ENCODE data around the gene SNAPC1. TPM values are rescaled to one million over a fixed set of nuclear protein-coding genes. Genes with fewer than 3 reads are reported as not detected.

Gene SNAPC1
- total RNA-seq, 4 donors from 2014 or later, result 2.0 to 3.7 (median 3.0) TPM

DNA sequence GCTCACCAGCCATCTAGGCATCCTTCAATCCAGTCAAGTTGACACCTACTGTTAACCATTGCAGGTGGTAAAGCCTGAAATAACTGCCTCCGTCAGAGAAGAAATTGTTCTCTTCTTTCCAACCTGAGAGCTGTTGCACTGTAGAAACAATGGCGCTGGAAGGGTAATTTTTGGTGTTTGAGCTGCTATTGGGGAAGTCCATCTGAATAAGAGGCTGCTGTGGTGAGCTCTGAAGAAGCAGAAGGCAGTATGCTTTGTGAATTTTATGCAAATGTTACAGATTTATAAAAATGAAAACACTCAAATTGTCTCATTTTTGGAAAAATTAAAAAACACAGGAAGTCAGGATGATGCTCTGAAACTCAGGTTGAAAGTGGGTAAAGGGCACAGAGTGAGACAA is 60.2 kb downstream of the SNAPC1 start:
- Histone ChIP-seq H3K4me3 (no peak overlapping the region), H3K4me1 (no peaks in the 10 kb centered on the region), H3K27ac (no peak overlapping the region), H3K9me3 (peaks cover 0 to 8% (median 0%) of the 10 kb centered on the region in 3 donors), H3K27me3 (no peaks in the 10 kb centered on the region), H3K36me3 (no peaks in the 10 kb centered on the region)
- ATAC-seq, result no peak
- intact Hi-C loops (cut with DNase I; ENCODE audit: low total_unique reads), result no loop called here
- TF ChIP-seq, protein P1, sequence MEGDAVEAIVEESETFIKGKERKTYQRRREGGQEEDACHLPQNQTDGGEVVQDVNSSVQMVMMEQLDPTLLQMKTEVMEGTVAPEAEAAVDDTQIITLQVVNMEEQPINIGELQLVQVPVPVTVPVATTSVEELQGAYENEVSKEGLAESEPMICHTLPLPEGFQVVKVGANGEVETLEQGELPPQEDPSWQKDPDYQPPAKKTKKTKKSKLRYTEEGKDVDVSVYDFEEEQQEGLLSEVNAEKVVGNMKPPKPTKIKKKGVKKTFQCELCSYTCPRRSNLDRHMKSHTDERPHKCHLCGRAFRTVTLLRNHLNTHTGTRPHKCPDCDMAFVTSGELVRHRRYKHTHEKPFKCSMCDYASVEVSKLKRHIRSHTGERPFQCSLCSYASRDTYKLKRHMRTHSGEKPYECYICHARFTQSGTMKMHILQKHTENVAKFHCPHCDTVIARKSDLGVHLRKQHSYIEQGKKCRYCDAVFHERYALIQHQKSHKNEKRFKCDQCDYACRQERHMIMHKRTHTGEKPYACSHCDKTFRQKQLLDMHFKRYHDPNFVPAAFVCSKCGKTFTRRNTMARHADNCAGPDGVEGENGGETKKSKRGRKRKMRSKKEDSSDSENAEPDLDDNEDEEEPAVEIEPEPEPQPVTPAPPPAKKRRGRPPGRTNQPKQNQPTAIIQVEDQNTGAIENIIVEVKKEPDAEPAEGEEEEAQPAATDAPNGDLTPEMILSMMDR (IDR thresholded peaks at IDR 0.05 in 4 of 5, conservative IDR thresholded peaks at IDR 0.05 in 1 of 5), result no peak
- TF ChIP-seq POLR2A (IDR thresholded peaks at IDR 0.05), result no peak
- in situ Hi-C loops (cut with MboI; ENCODE audit: low sequenced_read_pairs in 4 of 4), result no loop called here
- DNase-seq, result no peak

DNA sequence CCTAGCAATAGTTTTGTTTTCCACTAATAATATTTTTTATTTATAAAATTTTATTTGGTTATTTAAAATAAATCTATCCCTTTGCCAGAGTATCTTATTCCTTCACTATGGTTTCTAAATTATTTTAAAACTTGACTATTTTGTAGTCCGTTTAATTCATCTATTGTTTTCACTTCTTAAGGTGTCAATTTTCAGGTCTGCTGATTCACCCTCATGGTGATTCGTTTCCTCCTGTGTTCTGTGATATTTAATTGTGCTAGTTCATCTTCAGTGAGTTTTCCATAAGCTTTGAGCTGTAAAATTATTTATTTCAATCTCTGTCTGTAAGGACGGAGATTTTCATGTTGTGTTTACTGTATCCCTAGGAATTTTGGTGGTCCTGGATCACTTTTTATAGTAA is 70.6 kb downstream of the SNAPC1 start:
- intact Hi-C loops (cut with DNase I; ENCODE audit: low total_unique reads), result loop anchor here (10.0 kb wide), 2 partner anchors 98 to 538 kb away; no protein-coding TSS in a partner anchor
- no peak overlapping the region for H3K4me3 ChIP-seq
- TF ChIP-seq, protein P1 (IDR thresholded peaks at IDR 0.05 in 4 of 5, conservative IDR thresholded peaks at IDR 0.05 in 1 of 5), result no peak
- no peak for TF ChIP-seq POLR2A (IDR thresholded peaks at IDR 0.05)
- no peak for ATAC-seq
- no peak overlapping the region for H3K27ac ChIP-seq
- H3K27me3 ChIP-seq, result no peaks in the 10 kb centered on the region
- no peaks in the 10 kb centered on the region for H3K4me1 ChIP-seq
- no peaks in the 10 kb centered on the region for H3K36me3 ChIP-seq
- in situ Hi-C loops (cut with MboI; ENCODE audit: low sequenced_read_pairs in 4 of 4), result loop anchor here in 3 of 4 donors (10.0 to 25.0 kb wide), 2 partner anchors 368 to 520 kb away; partner anchors contain the start of gene PRKCH (in 2 of the 3)
- no peaks in the 10 kb centered on the region for H3K9me3 ChIP-seq
- DNase-seq, result no peak

DNA sequence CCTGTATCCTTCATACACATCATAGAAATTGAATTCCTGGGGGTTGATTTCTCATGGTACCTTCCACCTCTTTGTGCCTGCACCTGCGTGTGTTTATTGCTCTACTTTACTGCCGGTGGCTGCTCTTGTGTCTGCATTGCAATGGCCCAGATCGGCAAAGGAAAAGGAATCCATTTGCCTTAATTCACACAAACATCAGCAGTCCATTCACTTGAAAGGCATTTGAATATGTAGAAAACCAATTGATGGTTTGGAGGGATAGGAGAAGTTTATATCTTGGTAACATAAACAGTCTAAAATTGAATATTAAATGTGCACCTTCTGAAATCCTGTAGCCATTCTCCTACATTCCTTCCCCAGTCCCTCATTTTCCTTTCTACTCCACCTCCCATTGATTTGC is 74.0 kb downstream of the SNAPC1 start:
- no peak for ATAC-seq
- Histone ChIP-seq H3K27ac (no peak overlapping the region), H3K9me3 (no peaks in the 10 kb centered on the region), H3K4me1 (no peaks in the 10 kb centered on the region), H3K27me3 (no peaks in the 10 kb centered on the region), H3K4me3 (no peak overlapping the region), H3K36me3 (no peaks in the 10 kb centered on the region)
- TF ChIP-seq, protein P1 (IDR thresholded peaks at IDR 0.05 in 4 of 5, conservative IDR thresholded peaks at IDR 0.05 in 1 of 5), result no peak
- no peak for TF ChIP-seq POLR2A (IDR thresholded peaks at IDR 0.05)
- intact Hi-C loops (cut with DNase I; ENCODE audit: low total_unique reads) (loop anchor here (5.0 to 10.0 kb wide), 3 partner anchors 101 to 541 kb away; no protein-coding TSS in a partner anchor), in situ Hi-C loops (cut with MboI; ENCODE audit: low sequenced_read_pairs in 4 of 4) (loop anchor here (5.0 to 25.0 kb wide), 4 partner anchors 371 to 539 kb away; partner anchors contain the start of gene PRKCH (in 2 of the 4))
- no peak for DNase-seq

DNA sequence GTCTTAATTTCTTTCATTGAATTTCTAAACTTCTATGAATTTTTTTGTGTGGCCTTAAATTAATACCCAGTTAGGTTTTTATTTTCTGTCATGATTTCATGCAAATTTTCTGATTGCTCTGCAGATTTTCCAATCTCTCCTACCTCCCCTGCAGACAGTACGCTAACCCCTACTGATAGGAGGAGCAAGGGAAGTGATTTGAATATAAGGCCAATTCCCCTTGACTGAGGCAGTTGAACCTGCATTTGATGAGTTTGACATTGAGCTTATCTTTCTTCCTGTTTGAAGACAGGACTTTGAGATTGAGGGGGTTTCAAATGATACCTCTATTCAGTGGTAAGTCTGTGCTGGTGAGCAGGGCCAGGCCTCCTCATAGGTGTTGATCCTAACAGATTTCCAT is 74.6 kb downstream of the SNAPC1 start:
- H3K4me3 ChIP-seq, result no peak overlapping the region
- intact Hi-C loops (cut with DNase I; ENCODE audit: low total_unique reads), result loop anchor here (1.0 to 10.0 kb wide), 4 partner anchors 102 to 542 kb away; no protein-coding TSS in a partner anchor
- H3K4me1 ChIP-seq, result no peaks in the 10 kb centered on the region
- no peaks in the 10 kb centered on the region for H3K9me3 ChIP-seq
- DNase-seq, result no peak
- in situ Hi-C loops (cut with MboI; ENCODE audit: low sequenced_read_pairs in 4 of 4), result loop anchor here (5.0 to 25.0 kb wide), 4 partner anchors 372 to 540 kb away; partner anchors contain the start of gene PRKCH (in 2 of the 4)
- H3K27ac ChIP-seq, result no peak overlapping the region
- TF ChIP-seq, protein P1 (IDR thresholded peaks at IDR 0.05 in 4 of 5, conservative IDR thresholded peaks at IDR 0.05 in 1 of 5), result no peak
- no peak for TF ChIP-seq POLR2A (IDR thresholded peaks at IDR 0.05)
- no peak for ATAC-seq
- no peaks in the 10 kb centered on the region for H3K36me3 ChIP-seq
- H3K27me3 ChIP-seq, result no peaks in the 10 kb centered on the region
